Endothelial cell of umbilical vein (primary cell): ENCODE data around the gene ADARB1. TPM values are rescaled to one million over a fixed set of nuclear protein-coding genes. Genes with fewer than 3 reads are reported as not detected.

Experiments
- BruUV-seq: library from RNA; stranded (reverse); fragments of 400-500 nt; replicated peaks from 2 replicates; lab custom pipeline; 2021; lab: Mats Ljungman, UMichigan
- CTCF ChIA-PET: fragments of 300-600, 350-600 bp; sonication (Branson Sonifier 250); formaldehyde crosslinking; loops from one replicate; lab custom pipeline; 2021; ENCODE audit warnings: antibody characterized with exemption, inconsistent platforms; lab: Charles Lee
- POLR2A ChIA-PET: fragments of 300-600, 350-600 bp; sonication (Branson Sonifier 250); formaldehyde crosslinking; loops from one replicate; lab custom pipeline; 2021; ENCODE audit warnings: antibody characterized with exemption, inconsistent platforms; lab: Charles Lee
- DNase-seq: peaks from one replicate; pipeline ENCODE4 v3.0.0-alpha.2; 2011; ENCODE audit warnings: low read depth, low spot score
- FAIRE-seq: peaks from 2 replicates; lab custom pipeline; 2011; peaks lifted over from hg19 to GRCh38; lab: Jason Lieb, UNC
- H2AFZ ChIP-seq: 2 replicates; pipeline ENCODE4 v1.6.0; 2012; ENCODE audit warnings: low read depth, low read length, control low read depth, inconsistent platforms
- H3K27ac ChIP-seq: 2 replicates; pipeline ENCODE4 v1.5.1; 2011; ENCODE audit warnings: low read depth, mild to moderate bottlenecking, control low read depth, low read length, moderate library complexity; ENCODE audit not compliant: insufficient read depth
- H3K27me3 ChIP-seq, 2 experiments: 2 replicates each; pipeline versions ENCODE4 v1.6.0 to v1.6.1; 2011; ENCODE audit warnings: low read length in 2 of 2, mixed read lengths in 1 of 2; ENCODE audit not compliant: control insufficient read depth in 2 of 2, insufficient read depth in 2 of 2
- H3K36me3 ChIP-seq, 2 experiments: 2 replicates in 1 of 2; 3 replicates in 1 of 2; pipeline ENCODE4 v1.5.1; 2011; ENCODE audit warnings: low read length in 2 of 2, mild to moderate bottlenecking in 1 of 2, moderate library complexity in 1 of 2; ENCODE audit not compliant: control insufficient read depth in 2 of 2, insufficient read depth in 2 of 2; ENCODE audit errors: extremely low read depth in 1 of 2
- H3K4me1 ChIP-seq: 3 replicates; pipeline ENCODE4 v1.5.1; 2011; ENCODE audit warnings: mild to moderate bottlenecking, low read length; ENCODE audit not compliant: control insufficient read depth, insufficient read depth; ENCODE audit errors: extremely low read depth
- H3K4me2 ChIP-seq: 2 replicates; pipeline ENCODE4 v1.6.1; 2011; ENCODE audit warnings: low read length, control low read depth, mixed read lengths; ENCODE audit not compliant: insufficient read depth
- H3K4me3 ChIP-seq, 3 experiments: fragments of 200-600 bp in 1 of 3; sonication (generic), shearing (Covaris generic) in 1 of 3; replicated peaks in 1 of 3; 2 replicates each; pipeline ENCODE4 v1.5.1; 2011 to 2016; ENCODE audit warnings: control low read depth in 3 of 3, low read length in 3 of 3, mild to moderate bottlenecking in 2 of 3, inconsistent platforms in 1 of 3, low read depth in 1 of 3, moderate library complexity in 1 of 3; ENCODE audit not compliant: insufficient read depth in 1 of 3
- H3K79me2 ChIP-seq: 2 replicates; pipeline ENCODE4 v1.6.0; 2012; ENCODE audit warnings: low read length, inconsistent platforms; ENCODE audit not compliant: control insufficient read depth, insufficient read depth
- H3K9ac ChIP-seq: replicated peaks from 2 replicates; pipeline ENCODE3; 2011; ENCODE audit warnings: low read length, control low read depth; ENCODE audit not compliant: insufficient read depth; ENCODE audit errors: extremely low read depth
- H3K9me1 ChIP-seq: replicated peaks from 3 replicates; pipeline ENCODE4 v1.6.0; 2011; ENCODE audit warnings: mild to moderate bottlenecking, low read length; ENCODE audit not compliant: control insufficient read depth, insufficient read depth; ENCODE audit errors: extremely low read depth
- H3K9me3 ChIP-seq: replicated peaks from 2 replicates; pipeline ENCODE4 v1.5.1; 2012; ENCODE audit warnings: low read length, inconsistent platforms; ENCODE audit not compliant: control insufficient read depth, insufficient read depth
- H4K20me1 ChIP-seq: replicated peaks from 2 replicates; pipeline ENCODE3; 2011; ENCODE audit warnings: mild to moderate bottlenecking, low read length; ENCODE audit not compliant: control insufficient read depth, insufficient read depth; ENCODE audit errors: extremely low read depth
- CTCF ChIP-seq, 2 donors: IDR thresholded peaks; 1 replicate in 1 of 2; 2 replicates in 1 of 2; pipeline ENCODE4 v1.5.1; 2011; ENCODE audit warnings: low read length in 2 of 2, mild to moderate bottlenecking in 2 of 2, moderate library complexity in 2 of 2, control low read depth in 1 of 2, inconsistent platforms in 1 of 2, low read depth in 1 of 2; ENCODE audit not compliant: insufficient read depth in 1 of 2; ENCODE audit errors: extremely low read depth in 1 of 2
- EZH2 ChIP-seq: IDR thresholded peaks from 2 replicates; pipeline ENCODE4 v1.6.1; 2012; ENCODE audit warnings: borderline replicate concordance, low read depth, mild to moderate bottlenecking, moderate library complexity, low read length, inconsistent platforms; ENCODE audit not compliant: severe bottlenecking
- FOS ChIP-seq: IDR thresholded peaks from 2 replicates; pipeline ENCODE4 v1.6.1; 2011; ENCODE audit warnings: mild to moderate bottlenecking, low read length, moderate library complexity, borderline replicate concordance; ENCODE audit not compliant: insufficient read depth
- GATA2 ChIP-seq: IDR thresholded peaks from 2 replicates; pipeline ENCODE4 v1.7.0; 2011; ENCODE audit warnings: low read depth, mild to moderate bottlenecking, moderate library complexity, mixed read lengths, low read length; ENCODE audit not compliant: insufficient read length, insufficient read depth
- JUN ChIP-seq: IDR thresholded peaks from 2 replicates; pipeline ENCODE4 v1.6.1; 2011; ENCODE audit warnings: borderline replicate concordance, low read depth; ENCODE audit not compliant: insufficient read length, insufficient read depth
- MYC ChIP-seq: IDR thresholded peaks from one replicate; pipeline ENCODE4 v1.6.1; 2011; ENCODE audit warnings: mild to moderate bottlenecking, low read depth, low read length
- POLR2A ChIP-seq: IDR thresholded peaks from 2 replicates; pipeline ENCODE4 v1.6.1; 2012; ENCODE audit warnings: low read depth, mild to moderate bottlenecking, control low read depth, low read length
- POLR2AphosphoS5 ChIP-seq: IDR thresholded peaks from 2 replicates; pipeline ENCODE4 v1.6.1; 2012; ENCODE audit warnings: low read depth, mild to moderate bottlenecking, control low read depth, low read length, moderate library complexity; ENCODE audit not compliant: insufficient read depth
- dilution Hi-C: fragments of 300-500 bp; cut with MboI; formaldehyde crosslinking; loops from one replicate; pipeline ENCODE4 v1.15.0; 2019; ENCODE audit warnings: low sequenced_read_pairs; ENCODE audit not compliant: extremely low pct_ligation_motif_present
- intact Hi-C: fragments of 100-400 bp; cut with micrococcal nuclease; formaldehyde crosslinking; loops from one replicate; pipeline ENCODE4 v1.10.0; 2022
- polyA plus RNA-seq, 4 experiments: library from polyadenylated mRNA; depleted of rRNA in 3 of 4; stranded (reverse) in 3 of 4; unstranded in 1 of 4; fragments of >200 nt; gene quantifications; 2 replicates each; pipeline versions ENCODE4 v1.2.1 to v1.2.3, GENCODE V29; 2011 to 2012; ENCODE audit warnings: missing spikeins in 1 of 4
- total RNA-seq: library from RNA; stranded (reverse); gene quantifications from 2 replicates; pipeline ENCODE4 v1.2.3, GENCODE V29; 2021
- TF ChIP-seq, protein P1 (sequence below): IDR thresholded peaks from 2 replicates; pipeline ENCODE4 v1.6.1; 2011; ENCODE audit not compliant: insufficient read depth, insufficient read length

ADARB1 gene
- total and polyA plus RNA-seq, 2 donors (not counting 3 experiments of a cell fraction or from before 2014, with no cell fraction given), result 32.5 to 54.3 TPM

DNA sequence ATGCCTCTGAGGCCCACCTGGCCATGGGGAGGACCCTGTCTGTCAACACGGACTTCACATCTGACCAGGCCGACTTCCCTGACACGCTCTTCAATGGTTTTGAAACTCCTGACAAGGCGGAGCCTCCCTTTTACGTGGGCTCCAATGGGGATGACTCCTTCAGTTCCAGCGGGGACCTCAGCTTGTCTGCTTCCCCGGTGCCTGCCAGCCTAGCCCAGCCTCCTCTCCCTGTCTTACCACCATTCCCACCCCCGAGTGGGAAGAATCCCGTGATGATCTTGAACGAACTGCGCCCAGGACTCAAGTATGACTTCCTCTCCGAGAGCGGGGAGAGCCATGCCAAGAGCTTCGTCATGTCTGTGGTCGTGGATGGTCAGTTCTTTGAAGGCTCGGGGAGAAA, 101.8 kb downstream of the ADARB1 start:
- ChIA-PET POLR2A (no interaction called here), CTCF (no interaction called here)
- H3K36me3 ChIP-seq, result peaks cover 9 to 10% of the 10 kb centered on the region in 2 experiments
- no peak for DNase-seq
- no peaks in the 10 kb centered on the region for H3K9me3 ChIP-seq
- no peak overlapping the region for H3K27ac ChIP-seq
- no peak overlapping the region for H2AFZ ChIP-seq
- no peaks in the 10 kb centered on the region for H3K9me1 ChIP-seq
- intact Hi-C loops, result no loop called here
- TF ChIP-seq EZH2 (no peak), FOS (no peak), POLR2AphosphoS5 (no peak), POLR2A (no peak), GATA2 (no peak), JUN (no peak), CTCF (IDR thresholded peaks at IDR 0.05; ENCODE audit: extremely low read depth in 1 of 2, insufficient read depth in 1 of 2, low read depth in 1 of 2, low read length in 2 of 2) (no peak), MYC (no peak)
- TF ChIP-seq, protein P1, sequence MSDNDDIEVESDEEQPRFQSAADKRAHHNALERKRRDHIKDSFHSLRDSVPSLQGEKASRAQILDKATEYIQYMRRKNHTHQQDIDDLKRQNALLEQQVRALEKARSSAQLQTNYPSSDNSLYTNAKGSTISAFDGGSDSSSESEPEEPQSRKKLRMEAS, result no peak
- no peaks in the 10 kb centered on the region for H3K79me2 ChIP-seq
- H3K4me2 ChIP-seq, result no peak overlapping the region
- H3K27me3 ChIP-seq, result no peaks in the 10 kb centered on the region
- H3K4me1 ChIP-seq, result no peaks in the 10 kb centered on the region
- H3K9ac ChIP-seq, result no peak overlapping the region
- dilution Hi-C loops, result no loop called here
- no peak for FAIRE-seq
- TSS peak; percentile 38 for BruUV-seq
- H4K20me1 ChIP-seq, result no peaks in the 10 kb centered on the region
- H3K4me3 ChIP-seq, result no peak overlapping the region
